GM18861 (cell line): ENCODE results near the gene ZC4H2.
"Not testable (repeated sequence)": the region's sequence is repeated elsewhere in the genome, so short reads cannot be mapped to it uniquely, and the experiment has no call there.

ENCODE experiments used
- ATAC-seq: cut with Tn5 transposase; IDR thresholded peaks from one replicate; pipeline ENCODE4 v1.9.1; 2021; ENCODE audit not compliant: unreplicated experiment

ZC4H2 gene, protein sequence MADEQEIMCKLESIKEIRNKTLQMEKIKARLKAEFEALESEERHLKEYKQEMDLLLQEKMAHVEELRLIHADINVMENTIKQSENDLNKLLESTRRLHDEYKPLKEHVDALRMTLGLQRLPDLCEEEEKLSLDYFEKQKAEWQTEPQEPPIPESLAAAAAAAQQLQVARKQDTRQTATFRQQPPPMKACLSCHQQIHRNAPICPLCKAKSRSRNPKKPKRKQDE

DNA sequence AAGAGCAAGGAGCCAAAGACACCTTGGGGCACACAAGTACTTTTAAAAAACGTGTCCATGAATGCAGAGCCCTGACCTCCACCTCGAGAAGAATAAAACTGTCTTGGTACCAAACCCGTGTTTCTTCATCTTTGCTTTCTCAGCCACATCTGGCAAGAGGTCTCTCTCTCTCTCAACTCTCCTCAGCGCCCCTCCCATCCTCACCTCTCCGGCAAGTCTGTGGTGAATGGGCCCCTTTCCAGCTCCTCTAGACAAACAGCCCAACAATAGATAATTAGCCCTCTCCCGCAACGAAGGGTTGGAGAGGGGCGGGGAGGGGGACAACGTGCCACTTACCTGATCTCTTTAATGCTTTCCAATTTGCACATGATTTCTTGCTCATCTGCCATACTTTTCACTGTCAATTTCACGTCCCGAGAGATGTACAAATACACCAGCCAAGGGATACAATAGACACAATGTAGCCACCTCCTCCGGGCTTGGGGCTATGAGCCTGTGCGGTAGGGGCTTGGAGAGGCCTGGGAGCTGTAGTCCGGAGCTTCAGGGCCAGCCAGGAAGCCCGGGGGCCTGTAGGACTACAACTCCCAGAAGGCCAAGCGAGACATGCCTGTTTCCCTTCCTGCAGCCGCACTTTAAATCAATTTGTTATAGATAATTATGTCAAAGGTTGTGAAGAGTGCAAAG is at the start of gene ZC4H2:
Gene ZC4H2, minus strand, starts transcription at position 462 of the 684 bp plus-strand sequence. Its CDS starts 73 bp downstream, at position 389.
- peak; percentile 99 for ATAC-seq

DNA sequence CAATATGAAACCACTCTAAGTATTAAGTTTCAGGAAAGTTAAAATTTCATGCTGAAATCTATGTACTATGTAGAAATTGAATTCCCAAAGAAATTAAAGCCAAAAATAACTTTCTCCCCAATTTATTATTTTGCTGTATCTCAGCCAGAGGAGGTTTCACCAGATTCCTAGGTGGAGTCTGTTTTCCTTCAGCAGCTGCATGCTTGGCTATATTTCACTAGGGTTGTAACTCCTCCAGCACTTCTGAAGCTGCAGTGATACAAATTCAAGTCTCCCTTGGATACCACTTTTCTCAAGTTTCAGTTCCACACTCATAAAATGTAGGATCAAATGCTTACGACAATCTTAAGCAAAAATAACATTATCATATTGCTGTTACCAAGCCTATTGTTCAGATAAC is 41.2 kb upstream of the ZC4H2 start:
- ATAC-seq, result no peak

DNA sequence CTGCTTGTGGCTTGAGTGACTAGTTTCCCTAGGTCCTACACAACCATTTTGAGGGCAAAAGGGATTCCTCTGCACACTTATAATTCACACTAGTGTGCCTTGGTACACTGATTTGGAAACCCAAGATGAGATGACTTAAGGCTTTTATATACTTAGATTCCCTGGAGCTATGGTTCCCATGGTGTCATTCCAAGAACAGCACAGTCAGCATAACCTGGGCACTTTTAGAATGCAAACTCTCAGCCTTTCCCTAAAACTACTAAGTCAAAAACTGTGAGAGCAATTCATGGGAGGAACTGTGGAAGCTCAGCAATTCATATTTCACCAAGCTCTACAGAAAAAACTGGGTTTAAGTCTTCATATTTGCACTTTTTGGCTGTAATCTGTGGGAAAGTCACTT is 38.0 kb upstream of the ZC4H2 start:
- no peak for ATAC-seq

DNA sequence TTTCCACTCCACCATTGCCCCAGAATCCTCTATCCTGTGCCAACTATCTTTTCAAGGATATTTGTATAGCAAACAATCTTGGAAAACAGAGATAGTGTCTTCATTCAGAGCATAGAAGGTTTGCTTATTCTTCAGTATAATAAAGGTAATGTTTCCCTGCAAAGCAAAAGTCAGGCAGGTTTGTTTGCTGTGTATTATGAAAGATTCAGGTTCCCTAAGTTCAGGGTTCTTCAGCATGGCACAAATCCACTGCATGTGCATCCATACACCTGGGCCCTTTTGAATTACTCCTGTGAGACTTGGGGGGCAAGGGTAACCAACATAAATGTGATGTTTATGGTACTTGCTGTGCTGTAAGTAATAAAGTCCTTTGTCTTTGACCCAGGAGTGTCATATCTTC is 33.2 kb upstream of the ZC4H2 start:
- no peak for ATAC-seq

DNA sequence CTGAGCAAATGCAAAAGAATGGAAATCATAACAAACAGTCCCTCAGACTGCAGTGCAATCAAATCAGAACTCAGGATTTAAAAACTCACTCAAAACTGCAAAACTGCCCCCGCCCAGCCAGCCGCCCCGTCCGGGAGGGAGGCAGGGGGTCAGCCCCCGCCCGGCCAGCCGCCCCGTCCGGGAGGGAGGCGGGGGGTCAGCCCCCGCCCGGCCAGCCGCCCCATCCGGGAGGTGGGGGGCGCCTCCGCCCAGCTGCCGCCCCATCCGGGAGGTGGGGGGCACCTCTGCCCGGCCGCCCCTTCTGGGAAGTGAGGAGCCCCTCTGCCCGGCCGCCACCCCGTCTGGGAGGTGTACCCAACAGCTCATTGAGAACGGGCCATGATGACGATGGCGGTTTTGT is 26.0 kb upstream of the ZC4H2 start:
- not testable (repeated sequence) for ATAC-seq

DNA sequence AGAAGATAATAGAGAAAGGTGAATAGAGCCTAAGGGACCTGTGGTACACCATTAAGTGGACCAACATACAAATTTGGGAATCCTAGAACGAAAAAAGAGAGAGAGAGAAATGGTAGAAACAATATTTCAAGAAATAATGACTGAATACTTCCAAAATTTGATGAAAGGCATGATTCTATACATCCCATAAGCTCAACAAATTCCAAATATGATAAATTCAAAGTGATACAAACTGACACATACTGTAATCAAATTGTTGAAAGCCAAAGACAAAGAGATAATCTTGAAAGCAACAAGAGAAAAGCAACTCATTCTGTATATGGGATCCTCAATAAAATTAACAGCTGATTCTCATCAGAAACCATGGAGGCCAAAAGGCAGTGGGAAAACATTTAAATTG is 20.6 kb upstream of the ZC4H2 start:
- no peak for ATAC-seq

DNA sequence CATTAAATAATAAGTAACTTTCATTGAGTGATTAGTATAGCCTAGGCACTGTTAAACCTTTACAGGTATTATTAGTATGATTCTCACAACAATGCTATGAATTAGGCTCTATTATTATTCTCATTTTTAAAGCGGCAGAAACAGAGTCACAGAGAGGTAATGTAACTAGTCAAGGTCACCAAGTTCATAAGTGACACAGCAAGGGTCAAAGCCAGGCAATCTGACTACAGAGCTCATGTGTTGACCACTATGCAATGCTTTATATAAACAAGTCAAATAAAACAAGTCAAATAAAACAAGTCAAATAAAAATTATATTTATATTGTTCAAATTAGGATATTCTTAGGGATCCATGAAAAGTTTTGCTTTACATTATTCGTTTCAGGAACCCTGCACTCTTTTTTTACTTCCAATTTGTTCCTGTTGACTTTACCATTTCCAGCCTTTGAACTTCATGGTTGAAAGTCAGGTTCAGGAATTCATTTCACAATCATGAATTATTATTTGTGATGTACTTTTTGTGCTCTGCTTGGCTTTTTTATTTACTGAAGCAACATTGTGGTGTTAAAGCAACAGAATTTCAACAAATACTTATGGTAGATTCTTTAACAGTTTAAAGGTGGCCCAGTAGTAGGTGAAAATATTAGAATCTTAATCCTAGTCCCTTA is 18.0 kb upstream of the ZC4H2 start:
- ATAC-seq, result no peak

DNA sequence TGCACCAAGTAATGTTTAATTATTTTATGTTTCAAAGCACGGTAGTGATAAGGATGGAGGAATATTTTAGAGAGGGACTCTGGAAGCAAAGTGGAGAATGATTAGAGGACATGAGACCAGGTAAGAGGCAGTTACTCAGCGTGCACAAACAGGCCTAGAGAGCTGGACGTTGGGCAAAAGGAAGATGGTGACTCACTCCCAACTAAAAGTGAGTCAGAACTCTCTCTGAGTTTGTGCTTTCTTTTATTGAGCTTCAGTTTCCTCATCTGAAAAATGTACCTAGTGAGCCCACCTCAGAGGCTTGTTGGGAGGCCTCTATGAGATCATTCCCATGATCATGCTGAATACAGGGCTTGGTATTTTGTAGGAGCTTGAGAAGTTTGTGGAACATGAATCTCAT is 1.6 kb upstream of the ZC4H2 start:
- no peak for ATAC-seq

DNA sequence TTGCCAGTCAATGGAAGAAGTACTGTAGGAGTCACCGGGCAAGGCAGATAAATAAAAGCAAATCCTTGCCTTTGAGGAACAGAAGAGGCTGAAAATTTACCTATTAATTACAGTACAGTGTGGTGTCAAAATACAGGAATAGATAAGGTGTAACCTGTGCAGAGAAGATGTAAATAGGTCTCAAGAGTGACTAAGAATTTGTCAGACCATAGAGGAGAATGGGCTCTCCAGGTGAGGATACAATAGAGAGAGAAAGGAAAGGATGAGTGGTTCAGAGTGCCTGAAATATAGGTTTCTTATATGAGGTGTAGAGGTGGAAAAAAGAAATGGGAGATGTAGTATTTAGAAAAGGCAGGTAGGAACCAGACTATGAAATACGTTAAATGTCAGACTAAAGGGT is 801 bp upstream of the ZC4H2 start:
- no peak for ATAC-seq

DNA sequence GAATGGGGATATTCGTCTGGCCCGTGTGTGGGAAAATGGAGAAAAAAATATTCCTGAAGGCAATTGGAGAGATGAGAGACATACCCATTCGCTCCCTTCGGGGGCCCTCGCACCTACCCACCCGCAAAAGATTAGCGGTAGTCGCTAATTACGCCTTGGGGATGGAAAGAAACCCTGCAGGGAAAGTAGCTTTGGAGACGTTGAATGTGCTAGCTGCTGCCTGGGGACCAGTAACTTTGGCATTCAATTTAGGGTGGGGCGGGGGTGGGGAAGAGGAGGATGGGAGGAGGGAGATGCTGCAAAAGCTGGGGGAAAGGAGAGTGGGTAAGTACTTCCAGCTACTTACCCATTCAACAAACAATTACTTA is 407 bp upstream of the ZC4H2 start:
- peak; percentile 5 for ATAC-seq

DNA sequence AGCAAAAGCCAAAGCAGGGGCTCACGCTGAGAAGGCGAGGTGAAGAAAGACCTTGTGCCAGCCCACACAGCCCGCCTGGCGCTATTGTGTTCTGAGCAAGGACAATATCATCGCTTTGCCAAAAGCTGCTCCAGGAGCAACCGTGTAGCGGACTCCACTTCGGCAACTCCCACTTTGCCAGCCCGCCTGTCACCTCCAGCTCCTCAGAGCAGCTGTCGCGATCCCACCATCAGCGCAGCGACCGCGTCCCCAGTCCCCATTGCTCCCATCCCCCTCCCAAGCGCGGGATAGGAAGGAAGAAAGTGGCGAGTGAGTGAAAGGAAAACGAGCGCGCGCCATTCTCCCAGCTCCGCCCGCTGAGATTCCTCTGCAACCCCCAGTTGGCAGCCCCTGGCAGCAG is 759 bp downstream of the ZC4H2 start:
- no peak for ATAC-seq

DNA sequence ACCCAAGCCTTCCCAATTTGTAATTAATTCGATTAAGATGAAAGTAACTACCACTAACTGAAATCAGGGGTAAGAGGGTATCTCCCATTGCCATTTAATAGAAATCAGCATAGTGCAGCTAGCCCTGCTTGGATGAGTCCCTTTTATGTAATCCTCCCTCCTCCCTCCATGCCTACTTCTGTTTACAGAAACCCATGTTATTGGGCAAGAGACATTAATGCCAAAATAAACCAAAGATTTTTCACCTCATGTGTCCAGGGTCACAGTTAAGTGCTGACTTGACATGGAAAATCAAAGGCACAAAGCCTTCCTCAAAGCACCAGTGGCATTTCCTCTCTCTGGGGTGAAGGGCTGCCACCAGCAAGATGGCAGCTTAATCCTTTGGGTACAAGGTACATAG is 50.8 kb downstream of the ZC4H2 start:
- ATAC-seq, result no peak

DNA sequence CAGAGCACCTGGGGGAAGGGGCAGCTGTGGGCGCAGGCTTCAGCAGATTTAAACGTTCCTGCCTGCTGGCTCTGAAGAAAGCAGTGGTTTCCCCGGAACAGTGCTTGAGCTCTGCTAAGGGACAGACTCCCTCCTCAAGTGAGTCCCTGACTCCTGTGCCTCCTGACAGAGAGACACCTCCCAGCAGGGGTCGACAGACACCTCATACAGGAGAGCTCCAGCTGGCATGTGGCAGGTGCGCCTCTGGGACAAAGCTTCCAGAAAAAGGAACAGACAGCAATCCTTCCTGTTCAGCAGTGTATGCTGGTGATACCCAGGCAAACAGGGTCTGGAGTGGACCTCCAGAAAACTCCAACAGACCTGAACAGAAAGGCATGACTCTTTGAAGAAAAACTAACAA is 68.1 kb downstream of the ZC4H2 start:
- no peak for ATAC-seq

DNA sequence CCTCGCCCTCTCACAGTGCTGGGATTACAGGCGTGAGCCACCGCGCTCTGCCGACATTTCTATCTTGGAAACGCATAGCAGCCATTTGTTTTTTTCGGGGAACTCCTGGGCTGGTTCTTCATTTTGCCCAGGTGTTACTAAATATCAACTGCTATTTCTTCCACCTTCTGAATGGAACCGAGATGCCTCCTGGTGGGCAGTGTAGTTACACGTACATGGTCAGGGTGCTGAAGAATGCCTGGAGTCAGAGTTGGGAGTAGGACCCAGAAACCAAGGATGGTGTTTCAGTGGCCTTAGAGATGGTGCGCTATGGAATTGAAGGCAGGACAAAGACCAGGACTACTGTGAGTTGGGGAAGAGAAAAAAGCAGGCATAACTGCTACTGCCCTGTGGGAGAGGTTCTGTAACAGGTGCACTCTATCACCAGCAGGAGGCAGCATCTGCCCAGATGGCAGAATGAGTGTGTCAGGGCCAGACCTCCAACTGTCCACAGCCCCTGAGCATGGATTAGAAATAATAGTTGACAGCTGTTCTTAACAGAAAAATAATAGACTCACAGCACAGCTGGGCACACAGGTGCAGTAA is 81.7 kb downstream of the ZC4H2 start:
- ATAC-seq, result no peak

DNA sequence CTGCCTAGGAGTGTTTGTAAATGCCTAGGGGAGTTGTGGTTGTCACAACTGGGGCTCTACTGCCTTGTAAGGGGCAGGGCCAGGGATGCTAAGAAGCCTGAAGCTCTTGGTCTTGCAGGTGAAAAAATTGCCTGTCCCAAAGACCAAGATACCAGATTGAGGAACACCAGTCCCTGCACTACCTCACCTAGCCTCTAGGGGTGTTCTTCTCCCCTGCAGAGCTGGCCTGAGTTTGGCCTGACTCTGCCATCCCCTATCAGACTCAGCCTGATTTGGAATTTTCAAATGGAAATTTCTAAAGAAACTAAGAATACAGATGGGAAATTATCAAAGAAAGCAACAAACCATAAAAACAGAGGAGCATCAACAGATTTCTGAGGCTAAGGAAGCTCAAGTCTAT is 90.4 kb downstream of the ZC4H2 start:
- peak; percentile 63 for ATAC-seq

DNA sequence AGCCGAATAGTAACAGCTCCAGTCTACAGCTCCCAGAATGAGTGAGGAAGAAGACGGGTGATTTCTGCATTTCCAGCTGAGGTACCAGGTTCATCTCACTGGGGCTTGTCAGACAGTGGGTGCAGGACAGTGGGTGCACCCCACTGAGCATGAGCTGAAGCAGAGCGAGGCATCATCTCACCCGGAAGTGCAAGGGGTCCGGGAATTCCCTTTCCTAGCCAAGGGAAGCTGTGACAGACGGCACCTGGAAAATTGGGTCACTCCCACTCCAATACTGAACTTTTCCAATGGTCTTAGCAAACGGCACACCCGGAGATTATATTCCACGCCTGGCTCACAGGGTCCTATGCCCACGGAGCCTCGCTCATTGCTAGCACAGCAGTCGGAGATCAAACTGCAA is 97.5 kb downstream of the ZC4H2 start:
- ATAC-seq, result not testable (repeated sequence)

DNA sequence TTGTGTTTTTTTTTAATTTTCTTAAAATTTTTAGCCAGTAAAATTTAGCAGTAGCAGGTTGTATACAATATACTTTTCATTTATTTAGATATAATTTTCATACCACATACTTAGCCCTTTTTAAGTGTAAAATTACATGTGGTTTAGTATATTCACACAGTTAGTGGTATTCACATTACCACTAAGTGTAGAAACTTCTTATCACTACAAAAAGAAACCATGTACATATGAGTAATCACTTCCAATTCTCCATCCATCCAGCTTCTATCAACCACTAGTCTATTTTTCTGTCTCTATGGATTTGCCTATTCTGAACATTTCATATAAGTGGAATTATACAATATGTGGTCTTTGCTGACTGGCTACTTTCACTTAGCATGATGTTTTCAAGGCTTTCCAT is 109.0 kb downstream of the ZC4H2 start:
- ATAC-seq, result no peak
